Measurements from ENCODE around the gene ZC3H4.
"Not testable (repeated sequence)": the region's sequence is repeated elsewhere in the genome, so short reads cannot be mapped to it uniquely, and the experiment has no call there.

Gene ZC3H4

GRCh38 chr19:47084879-47085439 lies 28.6 kb downstream of the ZC3H4 start:
- no peak for DNase-seq (ENCODE audit: low spot score)

GRCh38 chr19:47082493-47082892 lies 31.1 kb downstream of the ZC3H4 start:
- no peak for DNase-seq (ENCODE audit: low spot score)

- no peak for DNase-seq (ENCODE audit: low spot score)
Measured at GRCh38 chr19:47081095-47081494, 32.5 kb downstream of the ZC3H4 start.

- DNase-seq (ENCODE audit: low spot score): not testable (repeated sequence)
Measured at GRCh38 chr19:47078351-47078750, 35.2 kb downstream of the ZC3H4 start.

- no peak for DNase-seq (ENCODE audit: low spot score)
Measured at GRCh38 chr19:47075941-47076340, 37.6 kb downstream of the ZC3H4 start.

GRCh38 chr19:47075179-47075810 lies 38.3 kb downstream of the ZC3H4 start:
- DNase-seq (ENCODE audit: low spot score): no peak

- DNase-seq (ENCODE audit: low spot score): no peak
Measured at GRCh38 chr19:47074621-47075020, 39.0 kb downstream of the ZC3H4 start.

GRCh38 chr19:47073574-47073973 lies 40.0 kb downstream of the ZC3H4 start:
- DNase-seq (ENCODE audit: low spot score): no peak

GRCh38 chr19:47072323-47072722 lies 41.3 kb downstream of the ZC3H4 start:
- DNase-seq (ENCODE audit: low spot score): no peak

- no peak for DNase-seq (ENCODE audit: low spot score)
Measured at GRCh38 chr19:47071731-47072130, 41.8 kb downstream of the ZC3H4 start.

- DNase-seq (ENCODE audit: low spot score): no peak
Measured at GRCh38 chr19:47070756-47071155, 42.8 kb downstream of the ZC3H4 start.

- DNase-seq (ENCODE audit: low spot score): no peak
Measured at GRCh38 chr19:47069795-47070194, 43.8 kb downstream of the ZC3H4 start.

GRCh38 chr19:47068876-47069406 lies 44.6 kb downstream of the ZC3H4 start:
- no peak for DNase-seq (ENCODE audit: low spot score)

GRCh38 chr19:47068246-47068645 lies 45.3 kb downstream of the ZC3H4 start:
- DNase-seq (ENCODE audit: low spot score): no peak

- DNase-seq (ENCODE audit: low spot score): no peak
Measured at GRCh38 chr19:47067215-47067847, 46.2 kb downstream of the ZC3H4 start.

GRCh38 chr19:47066376-47067214 lies 47.0 kb downstream of the ZC3H4 start:
- DNase-seq (ENCODE audit: low spot score): no peak

- no peak for DNase-seq (ENCODE audit: low spot score)
Measured at GRCh38 chr19:47065242-47065641, 48.3 kb downstream of the ZC3H4 start.

GRCh38 chr19:47063874-47064273 lies 49.7 kb downstream of the ZC3H4 start:
- no peak for DNase-seq (ENCODE audit: low spot score)

GRCh38 chr19:47058621-47059022 lies 55.0 kb downstream of the ZC3H4 start:
- DNase-seq (ENCODE audit: low spot score): no peak

- no peak for DNase-seq (ENCODE audit: low spot score)
Measured at GRCh38 chr19:47057328-47057727, 56.2 kb downstream of the ZC3H4 start.

GRCh38 chr19:47056411-47056810 lies 57.2 kb downstream of the ZC3H4 start:
- no peak for DNase-seq (ENCODE audit: low spot score)

- not testable (repeated sequence) for DNase-seq (ENCODE audit: low spot score)
Measured at GRCh38 chr19:47050562-47050961, 63.0 kb downstream of the ZC3H4 start.

GRCh38 chr19:47049307-47049700 lies 64.3 kb downstream of the ZC3H4 start:
- no peak for DNase-seq (ENCODE audit: low spot score)
